NB4 (cell line): Measurements from ENCODE around the gene KLF6.

Experiments
- MYC ChIP-seq: IDR thresholded peaks from 2 replicates; pipeline ENCODE4 v1.6.1; 2011; ENCODE audit warnings: low read depth, low read length
- POLR2A ChIP-seq: IDR thresholded peaks from 2 replicates; pipeline ENCODE4 v1.6.1; 2011; ENCODE audit warnings: mild to moderate bottlenecking; ENCODE audit not compliant: insufficient read length; ENCODE audit errors: extremely low read depth
- TF ChIP-seq, protein P1 (sequence below): IDR thresholded peaks from one replicate; pipeline ENCODE4 v1.5.1; 2012; ENCODE audit warnings: low read depth, low read length
- TF ChIP-seq, protein P2 (sequence below): IDR thresholded peaks from 2 replicates; pipeline ENCODE4 v1.6.1; 2011; ENCODE audit warnings: low read depth, low read length

DNA sequence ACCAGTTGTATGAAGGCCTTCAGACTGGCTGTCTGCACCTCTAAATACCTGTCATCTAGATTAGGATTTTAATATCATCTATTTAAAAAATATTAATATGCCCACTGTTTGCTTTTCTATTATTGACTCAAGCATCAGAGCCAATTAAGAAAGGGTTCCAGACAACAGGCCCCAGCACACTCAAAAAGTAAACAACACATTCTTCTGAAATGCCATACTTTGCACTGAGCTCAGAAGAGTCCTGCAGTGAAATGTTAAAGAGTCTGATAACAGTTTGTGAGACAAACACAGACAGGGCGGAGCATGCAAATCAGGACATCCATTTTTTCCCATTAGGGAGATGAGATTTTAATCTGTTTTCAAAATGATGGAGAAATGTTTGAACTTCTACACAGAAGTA, 45.9 kb upstream of the KLF6 start:
- TF ChIP-seq, protein P1, sequence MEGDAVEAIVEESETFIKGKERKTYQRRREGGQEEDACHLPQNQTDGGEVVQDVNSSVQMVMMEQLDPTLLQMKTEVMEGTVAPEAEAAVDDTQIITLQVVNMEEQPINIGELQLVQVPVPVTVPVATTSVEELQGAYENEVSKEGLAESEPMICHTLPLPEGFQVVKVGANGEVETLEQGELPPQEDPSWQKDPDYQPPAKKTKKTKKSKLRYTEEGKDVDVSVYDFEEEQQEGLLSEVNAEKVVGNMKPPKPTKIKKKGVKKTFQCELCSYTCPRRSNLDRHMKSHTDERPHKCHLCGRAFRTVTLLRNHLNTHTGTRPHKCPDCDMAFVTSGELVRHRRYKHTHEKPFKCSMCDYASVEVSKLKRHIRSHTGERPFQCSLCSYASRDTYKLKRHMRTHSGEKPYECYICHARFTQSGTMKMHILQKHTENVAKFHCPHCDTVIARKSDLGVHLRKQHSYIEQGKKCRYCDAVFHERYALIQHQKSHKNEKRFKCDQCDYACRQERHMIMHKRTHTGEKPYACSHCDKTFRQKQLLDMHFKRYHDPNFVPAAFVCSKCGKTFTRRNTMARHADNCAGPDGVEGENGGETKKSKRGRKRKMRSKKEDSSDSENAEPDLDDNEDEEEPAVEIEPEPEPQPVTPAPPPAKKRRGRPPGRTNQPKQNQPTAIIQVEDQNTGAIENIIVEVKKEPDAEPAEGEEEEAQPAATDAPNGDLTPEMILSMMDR: no peak
- TF ChIP-seq POLR2A (no peak), MYC (no peak)
- TF ChIP-seq, protein P2, sequence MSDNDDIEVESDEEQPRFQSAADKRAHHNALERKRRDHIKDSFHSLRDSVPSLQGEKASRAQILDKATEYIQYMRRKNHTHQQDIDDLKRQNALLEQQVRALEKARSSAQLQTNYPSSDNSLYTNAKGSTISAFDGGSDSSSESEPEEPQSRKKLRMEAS: no peak
